GM21447 (cell line): ENCODE measurements around the gene MYL5.
"Not testable (repeated sequence)": the region's sequence is repeated elsewhere in the genome, so short reads cannot be mapped to it uniquely, and the experiment has no call there.

Experiments used
- ATAC-seq: cut with Tn5 transposase; IDR thresholded peaks from one replicate; pipeline ENCODE4 v1.9.1; 2021; ENCODE audit not compliant: unreplicated experiment

MYL5 gene

DNA sequence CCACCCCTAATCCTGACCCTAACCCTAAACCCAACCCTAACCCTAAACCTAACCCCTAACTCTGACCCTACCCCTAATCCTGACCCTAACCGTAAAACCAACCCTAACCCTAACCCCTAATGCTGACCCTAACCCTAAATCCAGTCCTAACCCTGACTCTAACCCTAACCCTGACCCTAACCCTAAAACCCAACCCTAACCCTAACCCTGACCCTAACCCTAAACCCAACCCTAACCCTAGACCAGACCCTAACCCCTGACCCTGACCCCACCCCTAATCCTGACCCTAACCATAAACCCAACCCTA lies 30.6 kb downstream of the MYL5 start:
- no peak for ATAC-seq

- ATAC-seq: peak; percentile 90
Measured at GRCh38 chr4:705278-706082, 31.1 kb downstream of the MYL5 start, which contains the start of gene PCGF3. PCGF3 (plus strand) TSS chr4:705832; CDS start chr4:733681, 27,849 bp downstream.

DNA sequence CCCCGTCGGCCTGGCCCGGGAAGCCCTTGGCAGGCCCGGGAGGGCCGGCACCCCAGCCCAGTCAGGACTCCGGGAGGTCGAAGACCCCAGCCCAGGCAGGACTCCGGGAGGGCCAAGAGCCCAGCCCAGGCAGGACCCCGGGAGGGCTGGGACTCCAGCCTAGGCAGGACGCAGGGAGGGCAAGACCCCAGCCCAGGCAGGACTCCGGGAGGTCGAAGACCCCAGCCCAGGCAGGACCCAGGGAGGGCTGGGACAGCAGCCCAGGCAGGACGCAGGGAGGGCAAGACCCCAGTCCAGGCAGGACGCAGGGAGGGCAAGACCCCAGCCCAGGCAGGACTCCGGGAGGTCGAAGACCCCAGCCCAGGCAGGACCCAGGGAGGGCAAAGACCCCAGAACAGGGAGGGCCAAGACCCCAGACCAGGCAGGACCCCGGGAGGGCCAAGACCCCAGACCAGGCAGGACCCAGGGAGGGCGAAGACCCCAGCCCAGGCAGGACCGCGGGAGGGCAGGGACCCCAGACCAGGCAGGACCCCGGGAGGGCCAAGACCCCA lies 31.8 kb downstream of the MYL5 start:
- not testable (repeated sequence) for ATAC-seq

GRCh38 chr4:706834-707598 lies 32.7 kb downstream of the MYL5 start:
- ATAC-seq: no peak

DNA sequence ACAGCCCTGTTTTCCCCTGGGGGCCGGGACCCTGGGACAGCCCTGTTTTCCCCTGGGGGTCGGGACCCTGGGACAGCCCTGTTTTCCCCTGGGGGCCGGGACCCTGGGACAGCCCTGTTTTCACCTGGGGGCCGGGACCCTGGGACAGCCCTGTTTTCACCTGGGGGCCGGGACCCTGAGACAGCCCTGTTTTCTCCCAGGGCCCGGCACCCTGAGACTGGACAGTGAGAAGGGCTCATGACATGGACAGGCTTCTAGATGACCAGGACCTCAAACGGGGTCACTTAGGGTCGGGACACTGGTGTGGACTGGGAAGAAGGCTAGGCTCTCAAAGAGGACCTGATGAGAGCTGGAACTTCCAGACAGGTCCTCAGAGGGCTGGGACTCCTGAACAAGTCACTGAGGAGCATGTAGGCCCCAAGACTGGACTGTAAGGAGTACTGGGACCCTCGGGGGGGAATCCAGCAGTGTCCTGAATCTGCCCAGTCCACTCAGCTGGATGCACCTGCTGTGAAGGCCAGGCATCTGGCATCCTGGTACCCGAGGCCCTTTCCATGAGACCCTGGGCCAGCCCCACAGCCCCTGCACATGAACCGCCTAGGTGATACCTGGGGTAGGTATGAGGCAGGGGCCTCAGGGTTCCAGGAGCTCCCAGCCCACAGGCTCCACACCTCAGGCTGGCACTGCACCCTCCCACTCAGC lies 33.7 kb downstream of the MYL5 start:
- no peak for ATAC-seq

DNA sequence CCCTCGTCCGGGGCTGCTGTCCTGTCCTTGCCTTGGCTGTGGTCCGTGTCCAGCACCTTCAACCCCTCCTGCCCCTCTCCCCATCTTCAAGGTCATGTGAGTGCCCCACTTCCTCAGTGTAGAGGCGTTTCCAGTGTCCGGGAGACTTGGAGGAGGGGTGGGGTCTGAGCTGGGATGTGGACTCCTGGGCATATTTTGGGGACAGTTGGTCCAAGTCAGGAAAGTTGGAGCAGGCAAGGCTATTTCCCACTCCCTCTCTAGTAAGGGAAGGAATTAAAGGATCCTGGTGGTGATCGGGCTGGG lies 34.2 kb downstream of the MYL5 start:
- no peak for ATAC-seq

DNA sequence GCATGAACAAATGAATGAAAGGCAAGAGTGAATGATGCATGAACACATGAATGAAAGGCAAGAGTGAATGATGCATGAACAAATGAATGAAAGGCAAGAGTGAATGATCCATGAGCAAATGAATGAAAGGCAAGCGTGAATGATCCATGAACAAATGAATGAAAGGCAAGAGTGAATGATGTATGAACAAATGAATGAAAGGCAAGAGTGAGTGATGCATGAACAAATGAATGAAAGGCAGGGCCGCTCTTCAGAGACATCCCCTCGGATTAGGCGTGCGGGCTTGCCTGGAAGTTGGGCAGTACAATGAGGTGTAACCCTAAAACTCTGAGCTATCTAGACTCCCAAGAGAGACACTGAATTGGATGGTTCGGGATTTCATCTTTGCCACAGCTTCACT lies 35.0 kb downstream of the MYL5 start:
- ATAC-seq: no peak

DNA sequence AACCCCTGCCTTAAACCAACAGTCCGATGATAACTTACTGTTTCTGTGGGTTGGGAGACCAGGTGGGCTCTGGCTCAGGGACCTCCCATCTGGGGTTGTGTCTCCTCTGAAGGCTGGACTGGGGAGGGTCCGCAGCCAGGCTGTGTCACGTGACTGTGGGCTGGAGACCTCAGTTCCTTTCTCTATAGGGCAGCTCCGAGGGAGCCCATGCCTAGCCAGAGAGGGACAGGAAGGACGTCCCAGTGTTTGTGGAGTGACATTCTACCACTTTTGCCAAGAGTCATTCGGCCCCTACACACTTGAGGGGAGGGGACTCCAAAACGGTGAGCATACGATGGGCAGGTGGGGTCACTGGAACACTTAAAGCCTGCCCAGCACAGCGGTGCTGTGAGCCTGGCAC lies 35.8 kb downstream of the MYL5 start:
- no peak for ATAC-seq

DNA sequence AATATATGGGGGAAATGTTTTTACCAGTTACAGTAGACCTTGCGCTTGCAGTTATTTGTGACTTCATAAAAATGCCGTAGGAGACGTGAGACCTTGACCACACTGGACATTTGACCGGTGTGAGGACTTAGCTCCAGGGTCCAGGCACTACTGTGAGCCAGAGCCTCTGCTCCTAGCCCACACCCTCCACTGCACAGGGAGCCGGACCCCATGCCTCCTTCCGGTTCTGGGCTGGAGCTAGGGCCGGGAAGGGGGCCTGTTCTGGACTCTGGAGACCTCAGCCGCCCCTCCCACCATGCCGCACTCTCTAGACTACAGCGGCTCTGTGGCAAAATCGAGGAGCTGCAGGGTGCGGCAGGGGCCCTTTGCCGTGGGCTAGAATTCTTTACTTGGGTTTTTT lies 36.6 kb downstream of the MYL5 start:
- ATAC-seq: no peak

- no peak for ATAC-seq
Measured at GRCh38 chr4:712093-712492, 37.8 kb downstream of the MYL5 start.

DNA sequence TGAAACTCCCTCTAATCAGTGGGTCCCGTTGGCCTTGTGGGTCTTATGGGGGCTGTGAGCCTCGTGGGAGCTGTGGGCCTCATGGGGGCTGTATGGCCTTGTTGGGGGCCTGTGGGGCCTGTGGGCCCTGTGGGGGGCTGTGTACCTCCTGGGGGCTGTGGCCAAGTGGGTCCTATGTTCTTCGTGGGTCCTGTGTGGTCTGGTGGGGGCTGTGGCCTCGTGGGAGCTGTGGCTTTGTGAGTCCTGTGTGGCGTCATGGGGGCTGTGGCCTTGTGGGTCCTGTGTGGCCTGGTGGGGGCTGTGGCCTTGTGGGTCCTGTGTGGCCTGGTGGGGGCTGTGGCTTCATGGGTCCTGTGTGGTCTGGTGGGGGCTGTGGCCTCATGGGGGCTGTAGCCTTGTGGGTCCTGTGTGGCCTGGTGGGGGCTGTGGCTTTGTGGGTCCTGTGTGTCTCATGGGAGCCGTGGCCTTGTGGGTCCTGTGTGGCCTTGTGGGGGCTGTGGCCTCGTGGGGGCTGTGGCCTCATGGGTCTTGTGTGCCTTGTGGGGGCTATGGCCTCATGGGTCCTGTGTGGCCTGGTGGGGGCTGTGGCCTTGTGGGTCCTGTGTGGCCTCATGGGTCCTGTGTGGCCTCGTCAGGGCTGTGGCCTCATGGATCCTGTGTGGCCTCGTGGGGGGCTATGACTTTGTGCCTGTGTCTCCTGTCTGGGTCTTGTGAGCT lies 38.7 kb downstream of the MYL5 start:
- ATAC-seq: no peak

- no peak for ATAC-seq
Measured at GRCh38 chr4:714087-714486, 39.7 kb downstream of the MYL5 start.

- no peak for ATAC-seq
Measured at GRCh38 chr4:717601-718320, 43.4 kb downstream of the MYL5 start.

DNA sequence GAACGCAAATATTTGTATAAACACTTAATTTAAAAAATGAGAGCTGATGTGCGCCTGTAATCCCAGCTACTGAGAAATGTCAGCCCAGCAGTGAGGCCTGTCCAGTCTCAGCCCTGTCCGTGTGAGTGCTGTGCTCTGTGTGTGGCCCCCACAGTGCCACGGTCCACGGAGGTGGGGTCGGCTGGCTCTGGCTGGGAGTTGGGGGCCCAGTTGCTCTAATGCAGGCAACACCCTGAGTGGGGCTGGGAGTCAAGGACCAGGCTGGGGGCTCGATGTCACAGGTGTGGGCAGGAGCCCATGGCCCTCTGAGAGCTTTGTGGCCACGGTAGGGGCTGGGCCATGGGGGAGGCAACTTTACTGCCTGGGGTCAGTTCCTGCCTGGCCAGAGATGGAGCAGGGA lies 44.1 kb downstream of the MYL5 start:
- no peak for ATAC-seq

DNA sequence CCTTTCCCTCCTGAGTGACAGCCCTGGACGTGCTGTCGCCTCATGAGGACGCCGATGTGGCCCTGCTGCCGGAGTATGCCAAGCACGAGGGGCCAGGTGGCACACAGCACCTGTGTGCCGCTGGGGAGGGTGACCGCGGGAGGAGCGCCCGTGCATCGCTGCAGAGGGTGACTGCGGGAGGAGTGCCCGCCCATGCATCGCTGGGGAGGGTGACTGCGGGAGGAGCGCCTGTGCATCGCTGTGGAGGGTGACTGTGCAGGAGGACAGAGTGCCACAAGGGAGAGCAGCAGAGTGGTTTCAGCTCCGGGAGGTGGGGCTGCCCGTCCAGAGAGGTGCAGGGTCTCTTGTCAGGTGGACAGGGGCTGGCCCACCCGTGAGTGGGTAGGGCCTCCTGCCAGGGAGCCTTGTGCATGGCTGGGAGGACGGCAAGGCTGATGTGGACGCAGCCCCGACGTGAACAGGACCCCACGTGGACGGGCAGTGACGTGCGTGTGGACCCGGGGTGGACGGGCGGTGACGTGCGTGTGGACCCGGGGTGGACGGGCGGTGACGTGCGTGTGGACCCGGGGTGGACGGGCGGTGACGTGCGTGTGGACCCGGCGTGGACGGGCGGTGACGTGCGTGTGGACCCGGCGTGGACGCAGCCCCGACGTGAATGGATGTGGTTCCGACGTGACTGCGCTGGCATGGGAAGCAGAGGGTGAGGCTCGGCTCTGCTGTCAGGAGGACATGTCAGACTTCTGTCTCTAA lies 45.9 kb downstream of the MYL5 start:
- no peak for ATAC-seq

GRCh38 chr4:721261-722168 lies 47.2 kb downstream of the MYL5 start:
- ATAC-seq: no peak

DNA sequence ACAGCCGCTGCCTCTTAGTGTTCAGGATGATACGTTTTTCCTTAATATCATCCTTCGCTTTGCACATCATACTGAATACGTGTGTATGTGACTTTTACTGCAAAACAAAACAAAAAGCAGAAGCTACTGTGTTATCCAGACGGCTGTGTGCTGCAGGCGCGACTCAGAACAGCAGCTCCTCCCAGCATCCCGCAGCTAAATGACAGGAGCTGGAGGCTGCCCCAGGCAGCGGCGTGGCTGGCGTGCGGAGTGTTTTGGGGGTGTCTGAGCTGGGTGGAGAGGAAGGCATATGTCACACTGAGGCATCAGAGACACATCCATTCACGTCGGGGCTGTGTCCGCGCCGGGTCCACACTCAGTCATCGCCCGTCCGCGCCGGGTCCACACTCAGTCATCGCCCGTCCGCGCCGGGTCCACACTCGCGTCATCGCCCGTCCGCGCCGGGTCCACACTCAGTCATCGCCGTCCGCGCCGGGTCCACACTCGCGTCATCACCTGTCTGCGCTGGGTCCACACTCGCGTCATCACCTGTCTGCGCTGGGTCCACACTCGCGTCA lies 47.9 kb downstream of the MYL5 start:
- ATAC-seq: no peak

DNA sequence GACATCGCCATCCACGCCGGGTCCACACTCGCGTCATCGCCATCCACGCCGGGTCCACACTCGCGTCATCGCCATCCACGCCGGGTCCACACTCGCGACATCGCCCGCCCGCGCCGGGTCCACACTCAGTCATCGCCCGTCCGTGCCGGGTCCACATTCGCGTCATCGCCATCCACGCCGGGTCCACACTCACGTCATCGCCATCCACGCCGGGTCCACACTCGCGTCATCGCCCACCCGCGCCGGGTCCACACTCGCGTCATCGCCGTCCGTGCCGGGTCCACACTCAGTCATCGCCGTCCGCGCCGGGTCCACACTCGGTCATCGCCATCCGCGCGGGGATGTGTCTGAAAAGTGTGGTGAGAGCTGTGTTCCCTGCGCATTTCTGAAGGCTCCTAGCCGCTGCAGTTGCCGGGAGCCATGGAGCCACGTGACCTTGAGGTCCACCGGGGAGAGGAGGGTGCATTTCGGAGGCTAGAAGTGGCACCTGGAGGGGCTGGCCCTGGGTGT lies 48.6 kb downstream of the MYL5 start:
- no peak for ATAC-seq
